ENCODE results near the gene PRKAR1B. TPM values are rescaled to one million over a fixed set of nuclear protein-coding genes. Genes with fewer than 3 reads are reported as not detected.

Gene PRKAR1B
- total RNA-seq, 1 experiment from 2014 or later = 24.8 TPM

DNA sequence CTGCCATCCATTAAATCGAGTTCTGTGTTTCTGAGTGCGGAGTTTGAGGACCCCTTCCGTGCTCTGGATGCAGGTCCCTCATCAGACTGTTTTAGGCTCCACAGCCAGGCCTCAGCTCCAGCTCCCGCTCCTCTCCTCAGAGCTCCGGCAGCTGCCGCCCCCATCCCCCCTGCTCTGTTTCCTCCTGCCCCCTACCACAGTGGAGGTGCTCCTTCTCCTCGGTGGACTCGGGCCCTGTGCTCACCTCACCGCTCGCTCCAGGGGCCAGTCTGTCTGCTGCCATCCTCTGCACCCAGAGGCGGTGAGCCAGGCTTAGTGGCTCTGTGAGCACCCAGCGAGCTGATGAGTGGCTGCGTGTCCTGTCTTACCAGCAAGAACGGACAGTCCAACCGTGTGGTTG, 21.4 kb upstream of the PRKAR1B start:
- CTCF ChIA-PET = no interaction called here
- DNase-seq = no peak
- Mint-ChIP-seq H3K36me3 (ENCODE audit: insufficient read depth, unreplicated experiment) (peaks cover 55% of the 10 kb centered on the region), H3K9me3 (ENCODE audit: low read depth, unreplicated experiment) (no peaks in the 10 kb centered on the region), H3K4me1 (ENCODE audit: low read depth, unreplicated experiment) (peaks cover under 1% of the 10 kb centered on the region), H3K27me3 (ENCODE audit: unreplicated experiment) (no peaks in the 10 kb centered on the region), H3K4me3 (ENCODE audit: low read depth, unreplicated experiment) (no peak overlapping the region), H3K27ac (ENCODE audit: unreplicated experiment) (no peak overlapping the region)
- TF ChIP-seq, protein P1, sequence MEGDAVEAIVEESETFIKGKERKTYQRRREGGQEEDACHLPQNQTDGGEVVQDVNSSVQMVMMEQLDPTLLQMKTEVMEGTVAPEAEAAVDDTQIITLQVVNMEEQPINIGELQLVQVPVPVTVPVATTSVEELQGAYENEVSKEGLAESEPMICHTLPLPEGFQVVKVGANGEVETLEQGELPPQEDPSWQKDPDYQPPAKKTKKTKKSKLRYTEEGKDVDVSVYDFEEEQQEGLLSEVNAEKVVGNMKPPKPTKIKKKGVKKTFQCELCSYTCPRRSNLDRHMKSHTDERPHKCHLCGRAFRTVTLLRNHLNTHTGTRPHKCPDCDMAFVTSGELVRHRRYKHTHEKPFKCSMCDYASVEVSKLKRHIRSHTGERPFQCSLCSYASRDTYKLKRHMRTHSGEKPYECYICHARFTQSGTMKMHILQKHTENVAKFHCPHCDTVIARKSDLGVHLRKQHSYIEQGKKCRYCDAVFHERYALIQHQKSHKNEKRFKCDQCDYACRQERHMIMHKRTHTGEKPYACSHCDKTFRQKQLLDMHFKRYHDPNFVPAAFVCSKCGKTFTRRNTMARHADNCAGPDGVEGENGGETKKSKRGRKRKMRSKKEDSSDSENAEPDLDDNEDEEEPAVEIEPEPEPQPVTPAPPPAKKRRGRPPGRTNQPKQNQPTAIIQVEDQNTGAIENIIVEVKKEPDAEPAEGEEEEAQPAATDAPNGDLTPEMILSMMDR (IDR thresholded peaks at IDR 0.05; ENCODE audit: unreplicated experiment) = no peak
- BruUV-seq (replicated peaks) = no TSS peak
- intact Hi-C loops (cut with micrococcal nuclease; ENCODE audit: unreplicated experiment) = no loop called here

DNA sequence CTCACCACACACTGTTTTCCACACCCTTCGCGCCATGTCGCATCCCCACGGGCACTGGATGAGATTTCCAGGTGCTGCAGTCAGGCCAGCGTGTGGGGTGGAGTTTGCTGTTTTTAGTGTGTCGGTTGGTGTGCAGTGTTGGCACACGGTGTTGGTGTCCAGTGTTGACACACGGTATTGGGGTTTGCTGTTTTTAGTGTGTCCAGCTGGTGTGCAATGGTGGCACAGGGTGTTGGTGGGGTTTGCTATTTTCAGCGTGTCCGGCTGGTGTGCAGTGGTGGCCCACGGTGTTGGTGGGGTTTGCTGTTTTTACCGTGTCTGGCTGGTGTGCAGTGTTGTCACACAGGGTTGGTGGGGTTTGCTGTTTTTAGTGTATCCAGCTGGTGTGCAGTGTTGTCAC, 20.1 kb upstream of the PRKAR1B start:
- Mint-ChIP-seq H3K27ac (ENCODE audit: unreplicated experiment) (no peak overlapping the region), H3K4me1 (ENCODE audit: low read depth, unreplicated experiment) (peaks cover 10% of the 10 kb centered on the region), H3K36me3 (ENCODE audit: insufficient read depth, unreplicated experiment) (peaks cover 60% of the 10 kb centered on the region), H3K9me3 (ENCODE audit: low read depth, unreplicated experiment) (no peaks in the 10 kb centered on the region), H3K4me3 (ENCODE audit: low read depth, unreplicated experiment) (no peak overlapping the region), H3K27me3 (ENCODE audit: unreplicated experiment) (no peaks in the 10 kb centered on the region)
- intact Hi-C loops (cut with micrococcal nuclease; ENCODE audit: unreplicated experiment) = no loop called here
- no TSS peak for BruUV-seq (replicated peaks)
- DNase-seq = no peak
- TF ChIP-seq, protein P1 (IDR thresholded peaks at IDR 0.05; ENCODE audit: unreplicated experiment) = no peak
- CTCF ChIA-PET = no interaction called here

DNA sequence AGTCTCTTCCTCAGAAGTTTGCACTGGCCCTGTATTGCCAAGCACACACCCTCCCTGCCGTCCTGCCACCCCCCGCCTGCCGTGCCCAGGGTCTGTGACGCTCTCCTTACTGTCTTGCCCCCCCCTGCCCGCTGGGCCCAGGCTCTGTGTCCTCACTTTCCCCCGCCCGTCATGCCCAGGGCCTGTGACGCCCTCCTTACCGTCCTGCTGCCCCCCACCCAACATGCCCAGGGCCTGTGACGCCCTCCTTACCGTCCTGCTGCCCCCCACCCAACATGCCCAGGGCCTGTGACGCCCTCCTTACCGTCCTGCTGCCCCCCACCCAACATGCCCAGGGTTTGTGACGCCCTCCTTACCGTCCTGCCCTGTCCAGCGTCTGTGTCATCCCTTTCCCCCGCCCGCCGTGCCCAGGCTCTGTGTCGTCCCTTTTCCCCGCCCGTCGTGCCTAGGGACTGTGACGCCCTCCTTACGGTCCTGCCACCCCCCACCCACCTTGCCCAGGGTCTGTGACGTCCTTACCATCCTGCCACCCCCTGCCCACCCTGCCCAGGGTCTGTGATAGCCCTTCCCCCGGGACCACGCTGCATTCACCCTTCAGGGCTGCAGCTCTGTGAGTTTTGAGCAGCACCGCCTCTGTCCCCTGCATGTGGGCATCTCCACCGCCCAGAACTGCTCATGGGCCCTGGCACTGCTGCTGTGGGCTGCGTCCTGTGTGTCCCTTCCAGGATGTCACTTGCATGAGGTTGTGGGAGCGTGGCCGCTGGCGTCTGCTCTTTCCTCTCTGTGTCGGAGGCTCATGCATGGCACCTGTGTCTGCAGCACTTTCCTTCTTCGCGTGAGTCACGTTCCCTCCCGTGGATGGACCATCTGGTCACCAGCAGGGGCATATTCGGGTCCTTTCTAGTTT, 19.3 kb upstream of the PRKAR1B start:
- BruUV-seq (replicated peaks) = no TSS peak
- Mint-ChIP-seq H3K9me3 (ENCODE audit: low read depth, unreplicated experiment) (no peaks in the 10 kb centered on the region), H3K4me3 (ENCODE audit: low read depth, unreplicated experiment) (no peak overlapping the region), H3K36me3 (ENCODE audit: insufficient read depth, unreplicated experiment) (peaks cover 55% of the 10 kb centered on the region), H3K27ac (ENCODE audit: unreplicated experiment) (no peak overlapping the region), H3K4me1 (ENCODE audit: low read depth, unreplicated experiment) (peaks cover 10% of the 10 kb centered on the region), H3K27me3 (ENCODE audit: unreplicated experiment) (no peaks in the 10 kb centered on the region)
- intact Hi-C loops (cut with micrococcal nuclease; ENCODE audit: unreplicated experiment) = no loop called here
- TF ChIP-seq, protein P1 (IDR thresholded peaks at IDR 0.05; ENCODE audit: unreplicated experiment) = no peak
- no peak for DNase-seq
- CTCF ChIA-PET = no interaction called here

DNA sequence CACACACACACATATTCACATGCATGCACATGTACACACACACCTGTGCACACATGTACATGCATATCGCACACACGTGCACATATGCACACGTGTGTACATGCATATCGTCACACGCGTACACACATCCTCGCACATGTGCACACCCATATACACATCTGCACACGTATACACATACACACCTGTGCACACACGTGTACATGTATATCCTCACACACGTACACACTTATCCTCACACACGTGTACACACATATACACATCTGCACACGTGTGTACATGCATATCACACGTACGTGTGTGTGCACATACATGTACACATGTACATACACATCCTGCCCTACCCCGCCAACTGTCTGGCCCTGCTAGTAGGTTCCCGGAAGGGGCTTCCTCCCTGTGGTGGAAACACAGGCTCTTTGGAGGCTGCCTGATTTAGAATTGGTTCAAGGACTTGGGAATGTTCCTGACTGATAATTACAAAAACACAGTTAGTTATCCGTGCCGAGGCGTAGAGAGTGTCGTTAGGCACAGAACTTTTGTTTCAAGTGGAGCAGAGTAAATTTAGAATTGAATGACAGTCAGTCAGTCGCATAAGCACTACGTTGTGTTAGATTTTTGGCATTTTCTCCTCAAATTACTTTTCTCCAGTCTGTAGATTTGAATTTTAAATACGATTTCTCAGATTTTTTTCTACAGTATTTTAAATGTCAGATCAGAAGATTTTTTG, 18.5 kb upstream of the PRKAR1B start:
- H3K27me3 Mint-ChIP-seq (ENCODE audit: unreplicated experiment) = no peaks in the 10 kb centered on the region
- DNase-seq = no peak
- no peaks in the 10 kb centered on the region for H3K9me3 Mint-ChIP-seq (ENCODE audit: low read depth, unreplicated experiment)
- peaks cover 57% of the 10 kb centered on the region for H3K36me3 Mint-ChIP-seq (ENCODE audit: insufficient read depth, unreplicated experiment)
- H3K4me3 Mint-ChIP-seq (ENCODE audit: low read depth, unreplicated experiment) = no peak overlapping the region
- TF ChIP-seq, protein P1 (IDR thresholded peaks at IDR 0.05; ENCODE audit: unreplicated experiment) = no peak
- CTCF ChIA-PET = no interaction called here
- H3K27ac Mint-ChIP-seq (ENCODE audit: unreplicated experiment) = no peak overlapping the region
- H3K4me1 Mint-ChIP-seq (ENCODE audit: low read depth, unreplicated experiment) = peaks cover 10% of the 10 kb centered on the region
- no TSS peak for BruUV-seq (replicated peaks)
- intact Hi-C loops (cut with micrococcal nuclease; ENCODE audit: unreplicated experiment) = no loop called here
